Epithelial cell of esophagus (primary cell): ENCODE data around the gene NAA15.

ENCODE experiments used
- DNase-seq: peaks from one replicate; pipeline ENCODE4 v3.0.0; 2010; ENCODE audit warnings: low read depth
- H3K4me3 ChIP-seq: 2 replicates; pipeline ENCODE4 v1.5.1; 2011; ENCODE audit warnings: mild to moderate bottlenecking, low read length, control low read depth
- TF ChIP-seq, protein P1 (sequence below): IDR thresholded peaks from 2 replicates; pipeline ENCODE4 v1.5.1; 2011; ENCODE audit warnings: low read depth, mild to moderate bottlenecking, low read length, control low read depth, inconsistent platforms; ENCODE audit not compliant: insufficient read depth; ENCODE audit errors: missing control alignments

NAA15 gene

DNA sequence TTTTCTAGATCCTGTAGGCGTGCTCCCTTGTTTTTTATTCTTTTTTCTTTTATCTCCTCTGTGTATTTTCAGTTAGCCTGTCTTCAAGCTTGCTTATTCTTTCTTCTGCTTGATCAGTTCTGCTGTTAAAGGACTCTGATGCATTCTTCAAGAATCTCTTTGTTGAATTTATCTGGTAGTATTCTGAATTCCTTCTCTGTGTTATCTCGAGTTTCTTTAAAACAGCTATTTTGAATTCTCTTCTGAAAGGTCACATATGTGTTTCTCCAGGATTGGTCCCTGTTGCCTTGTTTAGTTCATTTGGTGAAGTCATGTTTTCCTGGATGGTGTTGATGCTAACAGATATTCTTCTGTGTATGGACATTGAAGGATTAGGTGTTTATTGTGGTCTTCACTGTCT lies 167.9 kb downstream of the NAA15 start:
- no peak for DNase-seq
- TF ChIP-seq, protein P1, sequence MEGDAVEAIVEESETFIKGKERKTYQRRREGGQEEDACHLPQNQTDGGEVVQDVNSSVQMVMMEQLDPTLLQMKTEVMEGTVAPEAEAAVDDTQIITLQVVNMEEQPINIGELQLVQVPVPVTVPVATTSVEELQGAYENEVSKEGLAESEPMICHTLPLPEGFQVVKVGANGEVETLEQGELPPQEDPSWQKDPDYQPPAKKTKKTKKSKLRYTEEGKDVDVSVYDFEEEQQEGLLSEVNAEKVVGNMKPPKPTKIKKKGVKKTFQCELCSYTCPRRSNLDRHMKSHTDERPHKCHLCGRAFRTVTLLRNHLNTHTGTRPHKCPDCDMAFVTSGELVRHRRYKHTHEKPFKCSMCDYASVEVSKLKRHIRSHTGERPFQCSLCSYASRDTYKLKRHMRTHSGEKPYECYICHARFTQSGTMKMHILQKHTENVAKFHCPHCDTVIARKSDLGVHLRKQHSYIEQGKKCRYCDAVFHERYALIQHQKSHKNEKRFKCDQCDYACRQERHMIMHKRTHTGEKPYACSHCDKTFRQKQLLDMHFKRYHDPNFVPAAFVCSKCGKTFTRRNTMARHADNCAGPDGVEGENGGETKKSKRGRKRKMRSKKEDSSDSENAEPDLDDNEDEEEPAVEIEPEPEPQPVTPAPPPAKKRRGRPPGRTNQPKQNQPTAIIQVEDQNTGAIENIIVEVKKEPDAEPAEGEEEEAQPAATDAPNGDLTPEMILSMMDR: no peak
- H3K4me3 ChIP-seq: no peak overlapping the region
